K562 (cell line): ENCODE measurements around the gene HNMT. TPM values are rescaled to one million over a fixed set of nuclear protein-coding genes. Genes with fewer than 3 reads are reported as not detected.

ENCODE experiments used
- ATAC-seq: fragments of 200-7000 bp; cut with Tn5 transposase; 3 replicates; pipeline ENCODE4 v1.9.1; 2020; ENCODE audit warnings: moderate library complexity
- BruUV-seq: library from RNA; stranded (reverse); fragments of 400-500 nt; replicated peaks from 2 replicates; lab custom pipeline; 2021; lab: Mats Ljungman, UMichigan
- CTCF ChIA-PET: fragments of 300-600 bp; formaldehyde crosslinking; extraction: SDS; loops from one replicate; lab custom pipeline; 2021; ENCODE audit warnings: low intra/inter-chr PET ratio; lab: Yijun Ruan, JAX
- POLR2A ChIA-PET: fragments of 300-600, 350-650 bp; sonication (Branson Sonifier 250); formaldehyde crosslinking; extraction: SDS; loops from one replicate; lab custom pipeline; 2021; ENCODE audit warnings: antibody characterized with exemption, inconsistent platforms; lab: Yijun Ruan, JAX
- DNase-seq, 4 experiments: peaks; one replicate each; pipeline versions ENCODE4 v3.0.0 to v3.0.0-alpha.2; 2011 to 2018; ENCODE audit warnings: low spot score in 3 of 4, mixed read lengths in 3 of 4; ENCODE audit errors: extremely low read depth in 1 of 4
- FAIRE-seq: peaks from 2 replicates; lab custom pipeline; 2011; peaks lifted over from hg19 to GRCh38; lab: Jason Lieb, UNC
- H2AFZ ChIP-seq: 2 replicates; pipeline ENCODE4 v1.6.0; 2011; ENCODE audit warnings: low read depth, low read length, control low read depth, inconsistent platforms
- H3K27ac ChIP-seq: fragments of 200-600 bp; 3 replicates; pipeline ENCODE4 v1.8.0; 2011; ENCODE audit warnings: low read depth, mild to moderate bottlenecking, control low read depth, inconsistent platforms, low read length, moderate library complexity, mixed read lengths; ENCODE audit errors: extremely low read depth
- H3K27me3 ChIP-seq, 2 experiments: fragments of 300-600 bp in 1 of 2; 2 replicates in 1 of 2; 3 replicates in 1 of 2; pipeline versions ENCODE4 v1.6.0 to v1.8.0; 2011; ENCODE audit warnings: inconsistent platforms in 2 of 2, low read length in 2 of 2, mild to moderate bottlenecking in 1 of 2, mixed read lengths in 1 of 2, moderate library complexity in 1 of 2; ENCODE audit not compliant: control insufficient read depth in 2 of 2, insufficient read depth in 2 of 2
- H3K36me3 ChIP-seq: fragments of 300-600 bp; 3 replicates; pipeline ENCODE4 v1.8.0; 2011; ENCODE audit warnings: mild to moderate bottlenecking, low read length, inconsistent platforms; ENCODE audit not compliant: control insufficient read depth, insufficient read depth
- H3K4me1 ChIP-seq, 2 experiments: fragments of 200-600 bp in 1 of 2; replicated peaks in 1 of 2; 2 replicates in 1 of 2; 3 replicates in 1 of 2; pipeline versions ENCODE4 v1.5.1 to v1.8.0; 2011; ENCODE audit warnings: inconsistent platforms in 2 of 2, low read length in 2 of 2, mild to moderate bottlenecking in 1 of 2, mixed read lengths in 1 of 2, moderate library complexity in 1 of 2; ENCODE audit not compliant: control insufficient read depth in 2 of 2, insufficient read depth in 2 of 2
- H3K4me2 ChIP-seq: 2 replicates; pipeline ENCODE4 v1.6.1; 2011; ENCODE audit warnings: low read length, control low read depth, inconsistent platforms, mixed read lengths; ENCODE audit not compliant: insufficient read depth
- H3K4me3 ChIP-seq: fragments of 200-600 bp; sonication (generic), shearing (Covaris generic); 2 replicates; pipeline ENCODE4 v1.5.1; 2016; ENCODE audit warnings: control low read depth, inconsistent platforms
- H3K79me2 ChIP-seq: fragments of 200-600 bp; 3 replicates; pipeline ENCODE4 v1.8.0; 2011; ENCODE audit warnings: low read length, inconsistent platforms; ENCODE audit not compliant: control insufficient read depth, insufficient read depth
- H3K9ac ChIP-seq, 2 experiments: 2 replicates each; pipeline versions ENCODE4 v1.6.0 to v1.6.1; 2011; ENCODE audit warnings: low read depth in 2 of 2, low read length in 2 of 2, control low read depth in 1 of 2, inconsistent platforms in 1 of 2, mild to moderate bottlenecking in 1 of 2, mixed read lengths in 1 of 2; ENCODE audit not compliant: insufficient read depth in 1 of 2
- H3K9me1 ChIP-seq: one replicate; pipeline ENCODE4 v1.6.0; 2011; ENCODE audit warnings: inconsistent platforms, mild to moderate bottlenecking, low read length, moderate library complexity; ENCODE audit not compliant: control insufficient read depth, insufficient read depth
- H3K9me3 ChIP-seq: replicated peaks from 2 replicates; pipeline ENCODE4 v1.5.1; 2011; ENCODE audit warnings: low read depth, low read length, inconsistent platforms; ENCODE audit not compliant: control insufficient read depth, insufficient read depth
- H4K20me1 ChIP-seq: replicated peaks from 2 replicates; pipeline ENCODE4 v1.6.1; 2011; ENCODE audit warnings: low read length, inconsistent platforms, mixed read lengths; ENCODE audit not compliant: control insufficient read depth, insufficient read depth
- ARNT ChIP-seq, 2 experiments: fragments of 450-650 bp; IDR thresholded peaks; 2 replicates each; pipeline ENCODE4 v1.6.1; 2016; ENCODE audit warnings: mild to moderate bottlenecking in 1 of 2
- CBX3 ChIP-seq, 2 experiments: IDR thresholded peaks; 1 replicate in 1 of 2; 2 replicates in 1 of 2; pipeline ENCODE4 v1.6.1; 2012; ENCODE audit warnings: inconsistent platforms in 2 of 2, low read length in 2 of 2, borderline replicate concordance in 1 of 2, control low read depth in 1 of 2
- ELF4 ChIP-seq: fragments of 450-650 bp; formaldehyde crosslinking; IDR thresholded peaks from 2 replicates; pipeline ENCODE4 v1.4.0; 2022; ENCODE audit warnings: missing genetic modification characterization
- ETV1 ChIP-seq: fragments of 450-650 bp; conservative IDR thresholded peaks from 2 replicates; pipeline ENCODE4 v1.6.1; 2016; ENCODE audit warnings: missing genetic modification characterization, control low read depth, low read depth, missing compliant biosample characterization
- FOXK2 ChIP-seq, 2 experiments: fragments of 450-650 bp; IDR thresholded peaks in 1 of 2; conservative IDR thresholded peaks in 1 of 2; 2 replicates each; pipeline ENCODE4 v1.6.1; 2016; ENCODE audit warnings: low read depth in 2 of 2, mild to moderate bottlenecking in 1 of 2
- HEY1 ChIP-seq: fragments of 250-450 bp; sonication (Bioruptor Pico); IDR thresholded peaks from 2 replicates; pipeline ENCODE4 v1.5.0; 2020; ENCODE audit warnings: mild to moderate bottlenecking, moderate library complexity, borderline replicate concordance
- HMG20A ChIP-seq: fragments of 450-650 bp; formaldehyde crosslinking; conservative IDR thresholded peaks from 2 replicates; pipeline ENCODE4 v1.4.0; 2020; ENCODE audit warnings: mild to moderate bottlenecking, mixed read lengths
- HNRNPUL1 ChIP-seq: fragments of 200-400 bp; formaldehyde crosslinking; IDR thresholded peaks from 2 replicates; pipeline ENCODE4 v1.6.1; 2017; ENCODE audit warnings: low read length
- MCM2 ChIP-seq: fragments of 450-650 bp; IDR thresholded peaks from 2 replicates; pipeline ENCODE4 v1.6.1; 2017; ENCODE audit warnings: low read depth, mild to moderate bottlenecking
- POU5F1 ChIP-seq: fragments of 150-350 bp; IDR thresholded peaks from 2 replicates; pipeline ENCODE4 v1.6.1; 2014; ENCODE audit warnings: borderline replicate concordance, low read length, low read depth, mild to moderate bottlenecking; ENCODE audit not compliant: partially characterized antibody
- RAD21 ChIP-seq, 2 experiments: fragments of 250-450 bp in 1 of 2; fragments of 450-650 bp in 1 of 2; sonication (Bioruptor Pico) in 1 of 2; formaldehyde crosslinking in 1 of 2; IDR thresholded peaks in 1 of 2; conservative IDR thresholded peaks in 1 of 2; 2 replicates each; pipeline versions ENCODE4 v1.4.0 to v1.8.0; 2020 to 2022; ENCODE audit warnings: mild to moderate bottlenecking in 2 of 2, moderate library complexity in 1 of 2
- RHOXF2B ChIP-seq: fragments of 250-450 bp; sonication (Bioruptor Pico); conservative IDR thresholded peaks from 2 replicates; pipeline ENCODE4 v1.5.1; 2021
- SNRNP70 ChIP-seq: fragments of 200-400 bp; formaldehyde crosslinking; optimal IDR thresholded peaks from 2 replicates; pipeline ENCODE3; 2017; ENCODE audit warnings: low read depth, low read length
- SRF ChIP-seq, 2 experiments: fragments of 250-450, 450-650 bp in 1 of 2; sonication (Bioruptor Pico) in 1 of 2; sonication (generic) in 1 of 2; formaldehyde crosslinking; IDR thresholded peaks; 2 replicates each; pipeline versions ENCODE4 v1.5.0 to v1.5.1; 2020 to 2022; ENCODE audit warnings: mild to moderate bottlenecking in 1 of 2, missing genetic modification reagents in 1 of 2
- SUPT5H ChIP-seq: fragments of 450-650 bp; IDR thresholded peaks from 2 replicates; pipeline ENCODE4 v1.6.1; 2016
- U2AF1 ChIP-seq: fragments of 200-400 bp; formaldehyde crosslinking; optimal IDR thresholded peaks from 2 replicates; pipeline ENCODE3; 2017; ENCODE audit warnings: mild to moderate bottlenecking, low read depth, low read length, moderate library complexity
- ZNF253 ChIP-seq: fragments of 250-450 bp; sonication (Bioruptor Pico); conservative IDR thresholded peaks from 2 replicates; pipeline ENCODE4 v1.6.1; 2021; ENCODE audit warnings: mild to moderate bottlenecking
- ZNF707 ChIP-seq: fragments of 250-450 bp; sonication (Bioruptor Pico); conservative IDR thresholded peaks from 2 replicates; pipeline ENCODE4 v1.8.0; 2022; ENCODE audit warnings: inconsistent platforms, mild to moderate bottlenecking, moderate library complexity
- ZZZ3 ChIP-seq: fragments of 450-650 bp; IDR thresholded peaks from 2 replicates; pipeline ENCODE4 v1.6.1; 2016; ENCODE audit warnings: antibody characterized with exemption, mild to moderate bottlenecking, moderate library complexity
- WGBS: fragments of 100-300 bp; shearing (Covaris generic); methylation state at CpG from one replicate; pipeline ENCODE4 v1.1.6; 2016; ENCODE audit warnings: low coverage, mixed read lengths; ENCODE audit not compliant: insufficient coverage; ENCODE audit errors: missing lambda C conversion rate; 5-methylcytosine and 5-hydroxymethylcytosine counted together
- in situ Hi-C: fragments of 300-500 bp; cut with MboI; formaldehyde crosslinking; loops from 4 replicates; pipeline ENCODE4 v1.15.0; 2018; ENCODE audit warnings: inconsistent platforms, mixed read lengths
- intact Hi-C: fragments of 100-400 bp; cut with micrococcal nuclease; formaldehyde crosslinking; loops from 2 replicates; pipeline ENCODE4 v1.14.2; 2022
- polyA plus RNA-seq, 8 experiments: library from polyadenylated mRNA; depleted of rRNA in 4 of 8; stranded (reverse) in 5 of 8; unstranded in 3 of 8; fragments of >200 nt; fragmentation: Nextera tagmentation in 2 of 8; fragmentation: Illumina TruSeq in 1 of 8; extraction: Ambion mirVana in 2 of 8; extraction: Trizol in 1 of 8; gene quantifications; 2 replicates each; pipeline versions ENCODE4 v1.2.1 to v1.2.3, GENCODE V29; 2011 to 2014; ENCODE audit warnings: inconsistent platforms in 1 of 8, missing spikeins in 1 of 8
- total RNA-seq, 7 experiments: library from RNA; depleted of rRNA in 6 of 7; stranded (reverse); fragments of >200 nt in 6 of 7; fragmentation: Illumina TruSeq in 2 of 7; extraction: Trizol in 2 of 7; gene quantifications; 2 replicates each; pipeline versions ENCODE4 v1.2.1 to v1.2.3, GENCODE V29; 2011 to 2021; ENCODE audit warnings: low replicate concordance in 1 of 7
- TF ChIP-seq, protein P1 (sequence below): IDR thresholded peaks from 2 replicates; pipeline ENCODE4 v1.6.1; 2011; ENCODE audit not compliant: insufficient read length; ENCODE audit errors: extremely low read depth
- TF ChIP-seq, protein P2 (sequence below): fragments of 250-450 bp; sonication (Bioruptor Pico); IDR thresholded peaks from 2 replicates; pipeline ENCODE4 v1.6.1; 2021; ENCODE audit warnings: mild to moderate bottlenecking

The HNMT gene
- total and polyA plus RNA-seq, 9 of the 15 experiments (the other 6 are each of a cell fraction or from before 2014, with no cell fraction given), result 3.1 to 10.9 (median 5.3) TPM

GRCh38 chr2:137947728-137948336, 16.4 kb upstream of the HNMT start:
- FAIRE-seq, result peak; percentile 87
- no peaks in the 10 kb centered on the region for H3K9me3 ChIP-seq
- no peaks in the 10 kb centered on the region for H3K79me2 ChIP-seq
- H3K36me3 ChIP-seq, result no peaks in the 10 kb centered on the region
- ChIA-PET CTCF (interaction anchor here (0.8 to 2.2 kb wide), 7 partner anchors 73 to 879 kb away, joined by 3 to 21 read pairs (median 4); no protein-coding TSS in a partner anchor), POLR2A (no interaction called here)
- no peaks in the 10 kb centered on the region for H3K9me1 ChIP-seq
- H3K9ac ChIP-seq, result no peak overlapping the region
- intact Hi-C loops (loop anchor here (1.0 to 10.0 kb wide), 3 partner anchors 72 to 427 kb away; no protein-coding TSS in a partner anchor), in situ Hi-C loops (loop anchor here (5.0 kb wide), 1 partner anchor 139 kb away; no protein-coding TSS in a partner anchor)
- H3K27me3 ChIP-seq, result no peaks in the 10 kb centered on the region
- H3K4me3 ChIP-seq, result no peak overlapping the region
- no peaks in the 10 kb centered on the region for H4K20me1 ChIP-seq
- H3K27ac ChIP-seq, result no peak overlapping the region
- 2% methylated on average over 4 of the region's 4 CpGs for WGBS
- H2AFZ ChIP-seq, result peak overlapping the region; percentile 52
- peaks cover 4 to 19% of the 10 kb centered on the region in 2 experiments; a peak in 3 of 5 replicates for H3K4me1 ChIP-seq
- peak; percentile 48 to 81 (median 58) for DNase-seq
- BruUV-seq, result no TSS peak
- no peak overlapping the region for H3K4me2 ChIP-seq
- peak; percentile 85 for ATAC-seq
- no peak for TF ChIP-seq HMG20A (CRISPR knock-in tag)
- no peak for TF ChIP-seq RHOXF2B (CRISPR knock-in tag)
- TF ChIP-seq SRF (CRISPR knock-in tag; IDR thresholded peaks at IDR 0.05), result no peak
- TF ChIP-seq ARNT (IDR thresholded peaks at IDR 0.05), result no peak
- TF ChIP-seq ETV1 (tag), result no peak
- TF ChIP-seq CBX3 (IDR thresholded peaks at IDR 0.05; ENCODE audit: borderline replicate concordance in 1 of 2, low read length in 2 of 2), result peak in 1 of 2 experiments; percentile 61; a peak in 1 of 3 replicates
- TF ChIP-seq RAD21 (CRISPR knock-in tag; conservative IDR thresholded peaks at IDR 0.05 in 1 of 2, IDR thresholded peaks at IDR 0.05 in 1 of 2), result peak; percentile 93 to 97
- TF ChIP-seq ZNF253 (CRISPR knock-in tag), result no peak
- TF ChIP-seq SUPT5H, result no peak
- no peak for TF ChIP-seq POU5F1
- TF ChIP-seq ZZZ3, result no peak
- no peak for TF ChIP-seq SNRNP70
- TF ChIP-seq ZNF707 (CRISPR knock-in tag), result no peak
- TF ChIP-seq MCM2, result no peak
- peak; percentile 42 to 52; a peak in 2 of 4 replicates for TF ChIP-seq FOXK2 (conservative IDR thresholded peaks at IDR 0.05 in 1 of 2, IDR thresholded peaks at IDR 0.05 in 1 of 2; ENCODE audit: low read depth in 2 of 2)
- no peak for TF ChIP-seq HNRNPUL1
- no peak for TF ChIP-seq HEY1 (CRISPR knock-in tag)
- TF ChIP-seq, protein P1, sequence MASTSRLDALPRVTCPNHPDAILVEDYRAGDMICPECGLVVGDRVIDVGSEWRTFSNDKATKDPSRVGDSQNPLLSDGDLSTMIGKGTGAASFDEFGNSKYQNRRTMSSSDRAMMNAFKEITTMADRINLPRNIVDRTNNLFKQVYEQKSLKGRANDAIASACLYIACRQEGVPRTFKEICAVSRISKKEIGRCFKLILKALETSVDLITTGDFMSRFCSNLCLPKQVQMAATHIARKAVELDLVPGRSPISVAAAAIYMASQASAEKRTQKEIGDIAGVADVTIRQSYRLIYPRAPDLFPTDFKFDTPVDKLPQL, result no peak
- TF ChIP-seq, protein P2, sequence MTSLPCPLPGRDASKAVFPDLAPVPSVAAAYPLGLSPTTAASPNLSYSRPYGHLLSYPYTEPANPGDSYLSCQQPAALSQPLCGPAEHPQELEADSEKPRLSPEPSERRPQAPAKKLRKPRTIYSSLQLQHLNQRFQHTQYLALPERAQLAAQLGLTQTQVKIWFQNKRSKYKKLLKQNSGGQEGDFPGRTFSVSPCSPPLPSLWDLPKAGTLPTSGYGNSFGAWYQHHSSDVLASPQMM, result no peak
- no peak for TF ChIP-seq U2AF1
- TF ChIP-seq ELF4 (CRISPR knock-in tag), result no peak
